Suprapubic skin (tissue), 4 donors: ENCODE results near the gene CNIH2. TPM values are rescaled to one million over a fixed set of nuclear protein-coding genes. Genes with fewer than 3 reads are reported as not detected.

Experiments
- DNase-seq, 2 donors: peaks; one replicate each; pipeline ENCODE4 v3.0.0-alpha.2; 2019; ENCODE audit warnings: low spot score in 2 of 2
- H3K27ac ChIP-seq: fragments of 200-600 bp; sonication (generic); one replicate; pipeline ENCODE4 v1.5.1; 2019
- H3K27me3 ChIP-seq: fragments of 200-600 bp; sonication (generic); one replicate; pipeline ENCODE4 v1.5.1; 2019
- H3K36me3 ChIP-seq: fragments of 200-600 bp; sonication (generic); one replicate; pipeline ENCODE4 v1.5.1; 2019
- H3K4me1 ChIP-seq: fragments of 200-600 bp; sonication (generic); one replicate; pipeline ENCODE4 v1.5.1; 2019
- H3K4me3 ChIP-seq: fragments of 200-600 bp; sonication (generic); one replicate; pipeline ENCODE4 v1.5.1; 2019; ENCODE audit warnings: mild to moderate bottlenecking
- H3K9me3 ChIP-seq: fragments of 200-600 bp; sonication (generic); one replicate; pipeline ENCODE4 v1.5.1; 2019
- CTCF ChIP-seq, 2 donors: fragments of 200-600 bp in 1 of 2; fragments of 450-650 bp in 1 of 2; sonication (generic) in 1 of 2; IDR thresholded peaks; one replicate each; pipeline ENCODE4 v1.5.1; 2016 to 2019; ENCODE audit warnings: antibody characterized with exemption in 2 of 2, mild to moderate bottlenecking in 1 of 2, moderate library complexity in 1 of 2
- EP300 ChIP-seq: sonication (generic); formaldehyde crosslinking; IDR thresholded peaks from one replicate; pipeline ENCODE4 v1.6.1; 2017; ENCODE audit warnings: antibody characterized with exemption
- POLR2A ChIP-seq, 2 donors: fragments of 450-650 bp; IDR thresholded peaks; one replicate each; pipeline ENCODE4 v1.6.1; 2017; ENCODE audit warnings: antibody characterized with exemption in 2 of 2, mild to moderate bottlenecking in 2 of 2, moderate library complexity in 2 of 2
- POLR2AphosphoS5 ChIP-seq, 3 donors: sonication (generic); formaldehyde crosslinking; IDR thresholded peaks; one replicate each; pipeline ENCODE4 v1.6.1; 2017; ENCODE audit warnings: antibody characterized with exemption in 3 of 3
- WGBS: methylation state at CpG from one replicate; pipeline ENCODE4 v1.1.5; 2018; 5-methylcytosine and 5-hydroxymethylcytosine counted together
- total RNA-seq, 4 donors: library from RNA; depleted of rRNA; stranded (reverse); fragments of >200 nt; gene quantifications; one replicate each; pipeline ENCODE4 v1.1.0, GENCODE V29; 2016

CNIH2 gene
- total RNA-seq, 4 donors from 2014 or later = 1.1 to 2.5 (median 1.9) TPM; not detected in 1

GRCh38 chr11:66263231-66263630 lies 14.7 kb upstream of the CNIH2 start:
- H3K9me3 ChIP-seq = no peaks in the 10 kb centered on the region
- H3K27me3 ChIP-seq = no peaks in the 10 kb centered on the region
- peaks cover 45% of the 10 kb centered on the region for H3K36me3 ChIP-seq
- H3K4me3 ChIP-seq = no peak overlapping the region
- no peak overlapping the region for H3K27ac ChIP-seq
- TF ChIP-seq POLR2A (IDR thresholded peaks at IDR 0.05) (no peak), POLR2AphosphoS5 (IDR thresholded peaks at IDR 0.05) (no peak), EP300 (no peak), CTCF (IDR thresholded peaks at IDR 0.05) (no peak)
- H3K4me1 ChIP-seq = peaks cover 30% of the 10 kb centered on the region
- DNase-seq = no peak
- 86% methylated on average over 1 of the region's 4 CpGs for WGBS

DNA sequence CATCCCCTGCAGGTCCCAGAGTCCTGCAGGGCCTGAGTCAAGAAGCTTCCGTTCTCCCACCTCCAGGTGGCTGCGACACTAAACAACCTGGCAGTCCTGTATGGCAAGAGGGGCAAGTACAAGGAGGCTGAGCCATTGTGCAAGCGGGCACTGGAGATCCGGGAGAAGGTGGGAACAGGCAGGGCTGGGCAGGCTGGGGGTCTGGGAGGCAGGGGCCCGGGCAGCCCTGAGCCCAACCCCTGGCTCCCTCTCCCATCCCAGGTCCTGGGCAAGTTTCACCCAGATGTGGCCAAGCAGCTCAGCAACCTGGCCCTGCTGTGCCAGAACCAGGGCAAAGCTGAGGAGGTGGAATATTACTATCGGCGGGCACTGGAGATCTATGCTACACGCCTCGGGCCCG lies 14.2 kb upstream of the CNIH2 start:
- H3K27ac ChIP-seq = no peak overlapping the region
- WGBS = 90% methylated on average over 10 of the region's 10 CpGs
- no peaks in the 10 kb centered on the region for H3K9me3 ChIP-seq
- no peak overlapping the region for H3K4me3 ChIP-seq
- TF ChIP-seq EP300 (no peak), CTCF (IDR thresholded peaks at IDR 0.05) (no peak), POLR2A (IDR thresholded peaks at IDR 0.05) (no peak), POLR2AphosphoS5 (IDR thresholded peaks at IDR 0.05) (no peak)
- no peak for DNase-seq
- H3K36me3 ChIP-seq = peaks cover 45% of the 10 kb centered on the region
- H3K4me1 ChIP-seq = peaks cover 25% of the 10 kb centered on the region
- H3K27me3 ChIP-seq = no peaks in the 10 kb centered on the region

DNA sequence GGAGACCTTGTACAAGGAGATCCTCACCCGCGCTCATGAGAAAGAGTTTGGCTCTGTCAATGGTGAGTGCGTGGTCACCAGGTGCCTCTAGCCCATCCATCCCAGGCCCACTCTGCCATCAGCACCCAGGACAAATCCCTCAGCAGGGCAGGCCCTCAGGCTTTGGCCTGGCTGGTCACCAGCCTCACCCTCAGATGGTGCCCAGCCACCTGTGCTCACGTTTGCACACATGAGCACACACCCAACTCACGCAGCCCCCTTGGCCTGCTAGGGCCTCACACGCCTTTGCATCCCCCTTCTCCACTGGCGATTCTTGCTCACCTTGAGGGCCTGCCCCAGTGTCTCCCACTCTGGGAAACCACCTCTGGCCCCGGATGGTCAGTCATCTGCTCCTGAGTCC lies 13.6 kb upstream of the CNIH2 start:
- peaks cover 45% of the 10 kb centered on the region for H3K36me3 ChIP-seq
- H3K27ac ChIP-seq = no peak overlapping the region
- H3K4me3 ChIP-seq = no peak overlapping the region
- TF ChIP-seq POLR2A (IDR thresholded peaks at IDR 0.05) (no peak), POLR2AphosphoS5 (IDR thresholded peaks at IDR 0.05) (no peak), CTCF (IDR thresholded peaks at IDR 0.05) (no peak), EP300 (no peak)
- H3K4me1 ChIP-seq = peaks cover 26% of the 10 kb centered on the region
- no peaks in the 10 kb centered on the region for H3K9me3 ChIP-seq
- no peak for DNase-seq
- 91% methylated on average over 8 of the region's 8 CpGs for WGBS
- no peaks in the 10 kb centered on the region for H3K27me3 ChIP-seq

DNA sequence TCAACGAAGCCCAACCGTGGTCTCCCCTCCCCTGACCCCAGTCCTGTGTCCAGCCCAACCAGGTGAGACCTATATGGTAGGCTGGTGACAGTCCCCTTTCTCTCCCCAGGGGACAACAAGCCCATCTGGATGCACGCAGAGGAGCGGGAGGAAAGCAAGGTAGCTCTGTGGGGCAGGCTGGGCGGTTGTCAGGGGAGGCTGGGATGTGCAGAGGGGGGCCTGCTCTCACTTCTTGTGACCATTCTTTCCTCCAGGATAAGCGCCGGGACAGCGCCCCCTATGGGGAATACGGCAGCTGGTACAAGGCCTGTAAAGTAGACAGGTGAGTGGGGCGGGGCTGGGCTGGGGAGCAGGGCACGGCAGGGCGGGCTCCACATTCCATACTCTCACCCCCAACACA lies 13.1 kb upstream of the CNIH2 start:
- WGBS = 97% methylated on average over 4 of the region's 12 CpGs
- Histone ChIP-seq H3K4me3 (no peak overlapping the region), H3K4me1 (peaks cover 30% of the 10 kb centered on the region), H3K36me3 (peaks cover 45% of the 10 kb centered on the region), H3K27ac (no peak overlapping the region), H3K27me3 (no peaks in the 10 kb centered on the region), H3K9me3 (no peaks in the 10 kb centered on the region)
- TF ChIP-seq CTCF (IDR thresholded peaks at IDR 0.05) (peak in 1 of 2 donors; percentile 29), POLR2A (IDR thresholded peaks at IDR 0.05) (no peak), POLR2AphosphoS5 (IDR thresholded peaks at IDR 0.05) (no peak)
- DNase-seq = no peak

- Histone ChIP-seq H3K4me1 (peaks cover 38% of the 10 kb centered on the region), H3K36me3 (peaks cover 46% of the 10 kb centered on the region), H3K27ac (no peak overlapping the region), H3K27me3 (no peaks in the 10 kb centered on the region), H3K4me3 (no peak overlapping the region), H3K9me3 (no peaks in the 10 kb centered on the region)
- DNase-seq = peak in 1 of 2 donors; percentile 68
- 88% methylated on average over 26 of the region's 26 CpGs for WGBS
- TF ChIP-seq EP300 = no peak
- no peak for TF ChIP-seq CTCF (IDR thresholded peaks at IDR 0.05)
- no peak for TF ChIP-seq POLR2AphosphoS5 (IDR thresholded peaks at IDR 0.05)
- no peak for TF ChIP-seq POLR2A (IDR thresholded peaks at IDR 0.05)
Observed at GRCh38 chr11:66265531-66266377, 12.2 kb upstream of the CNIH2 start.
